ENCODE data around the gene PTCH2. TPM values are rescaled to one million over a fixed set of nuclear protein-coding genes. Genes with fewer than 3 reads are reported as not detected.
A peak's percentile ranks its signal among the peaks of the same experiment; 100 is the strongest.

Gene PTCH2
- total RNA-seq, 1 experiment from 2014 or later = 0.79 TPM

DNA sequence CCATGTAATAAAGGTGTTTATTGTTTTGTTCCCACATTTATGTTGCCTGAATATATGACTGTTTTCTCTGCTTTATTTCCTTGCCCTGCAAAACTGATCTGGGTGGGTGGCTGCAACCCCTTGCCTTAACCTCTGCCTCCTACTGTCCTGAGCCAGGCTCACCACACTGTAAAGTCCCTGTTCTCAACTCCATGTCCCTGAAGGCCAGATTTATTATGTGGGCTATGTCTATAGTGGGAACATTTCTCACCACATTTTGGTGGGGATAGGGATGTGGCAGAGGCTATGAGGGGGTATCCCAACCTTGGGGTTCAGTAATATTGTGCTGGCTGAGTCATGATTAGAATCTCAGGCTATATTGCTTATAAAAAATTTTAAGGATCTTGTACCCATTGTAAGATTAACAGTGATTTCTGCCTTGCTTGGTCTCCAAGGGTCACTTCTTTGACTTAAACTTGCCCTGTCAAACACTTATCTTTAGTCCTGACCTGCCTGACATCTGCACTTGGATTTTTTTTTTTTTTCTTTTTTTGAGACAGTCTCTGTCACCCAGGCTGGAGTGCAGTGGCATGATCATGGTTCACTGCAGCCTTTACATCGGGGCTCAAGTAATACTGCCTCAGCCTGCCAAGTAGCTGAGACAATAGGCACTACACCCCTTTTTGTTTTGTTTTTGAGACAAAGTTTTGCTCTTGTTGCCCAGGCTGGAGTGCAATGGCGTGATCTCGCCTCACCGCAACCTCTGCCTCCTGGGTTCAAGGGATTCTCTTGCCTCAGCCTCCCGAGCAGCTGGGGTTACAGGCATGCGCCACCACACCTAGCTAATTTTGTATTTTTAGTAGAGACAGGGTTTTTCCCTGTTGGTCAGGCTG lies 64.1 kb downstream of the PTCH2 start:
- H2BK120ac ChIP-seq (ENCODE audit: low read depth, low read length, poor library complexity, severe bottlenecking) = no peak overlapping the region
- H3K9me3 Mint-ChIP-seq = 0 out of 5 replicates have a peak, but pooled peaks cover 0 to 4% of the 10 kb centered on the region in 2 experiments
- no peak overlapping the region for H2AK5ac ChIP-seq (ENCODE audit: insufficient read length, low read length)
- H3K4me1 Mint-ChIP-seq = peaks cover 27 to 30% of the 10 kb centered on the region in 2 experiments
- no peak overlapping the region for H3K4me2 ChIP-seq (ENCODE audit: insufficient read depth, insufficient read length, low read length)
- H3K27me3 Mint-ChIP-seq (ENCODE audit: low read depth) = peaks cover 1% of the 10 kb centered on the region; the same call in 1 of the 2 replicates
- H4K20me1 ChIP-seq (ENCODE audit: control insufficient read depth, insufficient read depth, insufficient read length) = peaks cover 4% of the 10 kb centered on the region
- H2BK12ac ChIP-seq (ENCODE audit: insufficient read length, low read depth, low read length) = no peak overlapping the region
- H3K4me3 Mint-ChIP-seq = peak overlapping the region; percentile 63 to 81
- H3K79me2 ChIP-seq (ENCODE audit: insufficient read depth, low read length) = peaks cover 17% of the 10 kb centered on the region; the same call in 1 of the 2 replicates
- no peak for DNase-seq
- H3K4ac ChIP-seq (ENCODE audit: low read depth, low read length) = no peak overlapping the region
- no peak overlapping the region for H2BK20ac ChIP-seq (ENCODE audit: low read depth, low read length, poor library complexity, severe bottlenecking)
- no peaks in the 10 kb centered on the region for H3K9me3 ChIP-seq (ENCODE audit: control insufficient read depth, low read depth, low read length)
- H3K79me1 ChIP-seq (ENCODE audit: insufficient read depth, low read depth, low read length, poor library complexity, severe bottlenecking) = peaks cover 2% of the 10 kb centered on the region
- H2BK15ac ChIP-seq (ENCODE audit: low read depth, low read length) = no peak overlapping the region
- H3K27ac ChIP-seq (ENCODE audit: insufficient read length, low read depth, low read length) = no peak overlapping the region
- H3K27me3 ChIP-seq (ENCODE audit: insufficient read depth, low read length) = no peaks in the 10 kb centered on the region
- no peak overlapping the region for H2BK5ac ChIP-seq (ENCODE audit: insufficient read length, low read length)
- H3K14ac ChIP-seq (ENCODE audit: insufficient read depth, low read length) = no peak overlapping the region
- H3K9ac ChIP-seq (ENCODE audit: extremely low read depth, insufficient read length, low read length) = no peak overlapping the region
- peaks cover 11% of the 10 kb centered on the region for H3K23me2 ChIP-seq (ENCODE audit: insufficient read length, low read depth, low read length, poor library complexity, severe bottlenecking)
- peaks cover 33 to 68% (median 52%) of the 10 kb centered on the region in 3 experiments for H3K36me3 Mint-ChIP-seq (ENCODE audit: insufficient read depth in 1 of 3, low read depth in 3 of 3)
- no CpG with 5 or more reads among the region's 6 CpGs for WGBS (ENCODE audit: extremely low coverage, insufficient read length, low lambda C conversion rate)
- H3K56ac ChIP-seq (ENCODE audit: insufficient read length, low read depth, low read length) = no peak overlapping the region
- H4K91ac ChIP-seq (ENCODE audit: insufficient read length, low read depth, low read length) = no peak overlapping the region
- H4K8ac ChIP-seq (replicated peaks; ENCODE audit: insufficient read length, low read depth, low read length) = no peak overlapping the region
- no peak overlapping the region for H3T11ph ChIP-seq (ENCODE audit: low read length)
- no peaks in the 10 kb centered on the region for H3K4me1 ChIP-seq (ENCODE audit: insufficient read depth, low read length)
- H3K18ac ChIP-seq (ENCODE audit: insufficient read length, low read depth, low read length) = no peak overlapping the region
- H3K23ac ChIP-seq (ENCODE audit: insufficient read length, low read depth, low read length) = no peak overlapping the region
- TF ChIP-seq, protein P1, sequence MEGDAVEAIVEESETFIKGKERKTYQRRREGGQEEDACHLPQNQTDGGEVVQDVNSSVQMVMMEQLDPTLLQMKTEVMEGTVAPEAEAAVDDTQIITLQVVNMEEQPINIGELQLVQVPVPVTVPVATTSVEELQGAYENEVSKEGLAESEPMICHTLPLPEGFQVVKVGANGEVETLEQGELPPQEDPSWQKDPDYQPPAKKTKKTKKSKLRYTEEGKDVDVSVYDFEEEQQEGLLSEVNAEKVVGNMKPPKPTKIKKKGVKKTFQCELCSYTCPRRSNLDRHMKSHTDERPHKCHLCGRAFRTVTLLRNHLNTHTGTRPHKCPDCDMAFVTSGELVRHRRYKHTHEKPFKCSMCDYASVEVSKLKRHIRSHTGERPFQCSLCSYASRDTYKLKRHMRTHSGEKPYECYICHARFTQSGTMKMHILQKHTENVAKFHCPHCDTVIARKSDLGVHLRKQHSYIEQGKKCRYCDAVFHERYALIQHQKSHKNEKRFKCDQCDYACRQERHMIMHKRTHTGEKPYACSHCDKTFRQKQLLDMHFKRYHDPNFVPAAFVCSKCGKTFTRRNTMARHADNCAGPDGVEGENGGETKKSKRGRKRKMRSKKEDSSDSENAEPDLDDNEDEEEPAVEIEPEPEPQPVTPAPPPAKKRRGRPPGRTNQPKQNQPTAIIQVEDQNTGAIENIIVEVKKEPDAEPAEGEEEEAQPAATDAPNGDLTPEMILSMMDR (conservative IDR thresholded peaks at IDR 0.05) = no peak
- H4K5ac ChIP-seq (ENCODE audit: insufficient read length, low read depth, low read length) = no peak overlapping the region
- H3K27ac Mint-ChIP-seq = peak overlapping the region in 2 of 3 experiments; percentile 85 to 93; a peak in 4 of 7 replicates
- H2AFZ ChIP-seq (ENCODE audit: low read length) = no peak overlapping the region
